Measurements from ENCODE around the gene LRRC4C. TPM values are rescaled to one million over a fixed set of nuclear protein-coding genes. Genes with fewer than 3 reads are reported as not detected.

Gene LRRC4C
- total and polyA plus RNA-seq, 10 of the 15 experiments (the other 5 are each of a cell fraction or from before 2014, with no cell fraction given): 1.5 TPM; not detected in 9

DNA sequence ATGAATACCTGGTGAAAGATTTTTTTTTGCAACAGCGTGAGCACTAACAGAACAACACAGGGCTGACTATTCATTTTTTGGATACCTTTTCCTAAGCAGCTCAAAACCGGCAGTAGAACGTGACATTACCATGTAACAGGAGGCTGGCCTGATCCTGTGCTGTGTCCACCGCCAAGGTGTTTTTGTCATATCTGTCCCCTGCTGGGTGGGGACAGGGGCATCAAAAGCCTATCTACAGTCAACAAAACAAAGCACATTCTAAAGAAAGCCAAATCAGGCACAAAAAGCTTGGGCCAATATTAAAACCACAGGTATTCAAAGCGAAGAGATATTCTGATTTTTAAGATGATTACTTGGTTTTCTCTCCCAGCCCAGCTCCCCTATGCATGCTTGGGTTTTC, 151.2 kb downstream of the LRRC4C start:
- no peak overlapping the region for H3K4me3 ChIP-seq
- H3K9ac ChIP-seq (ENCODE audit: control insufficient read depth, insufficient read depth, low read length): no peak overlapping the region
- H3K36me3 ChIP-seq (ENCODE audit: control insufficient read depth in 2 of 2, insufficient read depth in 2 of 2, low read length in 1 of 2): no peaks in the 10 kb centered on the region
- TF ChIP-seq ELK1 (IDR thresholded peaks at IDR 0.05; ENCODE audit: low read depth, low read length) (no peak), MTA3 (IDR thresholded peaks at IDR 0.05; ENCODE audit: borderline replicate concordance, low read length) (no peak), KLF5 (IDR thresholded peaks at IDR 0.05; ENCODE audit: partially characterized antibody) (no peak)
- intact Hi-C loops (cut with micrococcal nuclease; ENCODE audit: unreplicated experiment): loop anchor here (5.0 kb wide), 1 partner anchor 109 kb away; no protein-coding TSS in a partner anchor
- no peak for ATAC-seq
- POLR2A ChIA-PET: interaction anchor here (1.3 kb wide), 1 partner anchor 106 kb away, joined by 4 read pairs; no protein-coding TSS in a partner anchor
- H3K79me2 ChIP-seq (ENCODE audit: control insufficient read depth, insufficient read depth, low read length): no peaks in the 10 kb centered on the region
- H3K9me3 ChIP-seq (replicated peaks; ENCODE audit: control insufficient read depth, insufficient read depth, low read length): no peaks in the 10 kb centered on the region; the same call in 2 of the 3 replicates
- in situ Hi-C loops (cut with MboI): no loop called here
- no peak overlapping the region for H3K27ac ChIP-seq (ENCODE audit: control insufficient read depth, insufficient read depth)
- RAD21 ChIA-PET (ENCODE audit: unreplicated experiment): interaction anchor here (0.7 to 2.8 kb wide), 7 partner anchors 17 to 121 kb away, joined by 3 to 17 read pairs (median 6); no protein-coding TSS in a partner anchor
- WGBS (ENCODE audit: insufficient coverage, insufficient replicate concordance, low lambda C conversion rate, missing lambda C conversion rate): 20% methylated on average over 5 of the region's 5 CpGs
- DNase-seq (ENCODE audit: low read depth, low spot score): no peak
- H3K4me1 ChIP-seq (ENCODE audit: control insufficient read depth, insufficient read depth, low read length): peaks cover 8% of the 10 kb centered on the region
- no TSS peak for BruUV-seq (replicated peaks)
- SMC1A ChIA-PET (ENCODE audit: uncharacterized antibody, unreplicated experiment): interaction anchor here (1.1 to 2.3 kb wide), 3 partner anchors 20 to 122 kb away, joined by 4 to 8 read pairs (median 6); no protein-coding TSS in a partner anchor
- no peak overlapping the region for H3K4me2 ChIP-seq (ENCODE audit: control insufficient read depth, insufficient read depth)
- H3K27me3 ChIP-seq (replicated peaks in 1 of 2; ENCODE audit: control insufficient read depth in 2 of 2, insufficient read depth in 2 of 2, low read length in 1 of 2): no peaks in the 10 kb centered on the region; a peak in 1 of 4 replicates
- H2AFZ ChIP-seq (ENCODE audit: control insufficient read depth, low read depth, low read length): no peak overlapping the region
- no peaks in the 10 kb centered on the region for H4K20me1 ChIP-seq (ENCODE audit: control insufficient read depth, insufficient read depth)
- CTCF ChIA-PET: interaction anchor here (1.7 to 2.1 kb wide), 2 partner anchors 12 to 17 kb away, joined by 3 to 8 read pairs; no protein-coding TSS in a partner anchor
- no peak for FAIRE-seq
